Fibroblast of pulmonary artery (primary cell): ENCODE data around the gene AIRE.

Experiments
- DNase-seq: peaks from one replicate; pipeline ENCODE4 v3.0.0-alpha.2; 2010; ENCODE audit warnings: low read depth
- H3K4me3 ChIP-seq: replicated peaks from 2 replicates; pipeline ENCODE4 v1.5.1; 2011; ENCODE audit warnings: low read depth, mild to moderate bottlenecking, control low read depth, low read length, moderate library complexity
- CTCF ChIP-seq: IDR thresholded peaks from 2 replicates; pipeline ENCODE4 v1.5.1; 2011; ENCODE audit warnings: mild to moderate bottlenecking, control low read depth, low read length, inconsistent platforms; ENCODE audit errors: missing control alignments

AIRE gene

DNA sequence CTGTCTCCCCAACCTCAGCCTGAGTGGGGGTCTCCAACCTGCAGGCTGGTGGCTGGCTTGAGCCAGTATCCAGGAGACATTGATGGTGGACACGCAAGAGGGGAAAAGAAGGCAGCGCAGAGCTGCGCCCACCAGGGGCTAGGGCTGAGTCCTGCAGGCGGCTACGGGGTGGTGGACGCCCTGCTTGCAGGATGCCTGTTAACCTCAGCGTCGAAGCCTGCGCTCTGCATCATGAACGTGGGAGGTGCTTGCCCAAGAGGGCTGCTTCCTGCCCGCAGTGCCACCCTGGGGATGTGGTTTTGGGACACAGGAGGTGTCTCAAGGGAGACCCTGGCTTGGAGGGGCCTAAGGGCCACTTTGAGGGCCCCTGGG, 41.9 kb downstream of the AIRE start:
- no peak for DNase-seq
- no peak for TF ChIP-seq CTCF
- H3K4me3 ChIP-seq = no peak overlapping the region

DNA sequence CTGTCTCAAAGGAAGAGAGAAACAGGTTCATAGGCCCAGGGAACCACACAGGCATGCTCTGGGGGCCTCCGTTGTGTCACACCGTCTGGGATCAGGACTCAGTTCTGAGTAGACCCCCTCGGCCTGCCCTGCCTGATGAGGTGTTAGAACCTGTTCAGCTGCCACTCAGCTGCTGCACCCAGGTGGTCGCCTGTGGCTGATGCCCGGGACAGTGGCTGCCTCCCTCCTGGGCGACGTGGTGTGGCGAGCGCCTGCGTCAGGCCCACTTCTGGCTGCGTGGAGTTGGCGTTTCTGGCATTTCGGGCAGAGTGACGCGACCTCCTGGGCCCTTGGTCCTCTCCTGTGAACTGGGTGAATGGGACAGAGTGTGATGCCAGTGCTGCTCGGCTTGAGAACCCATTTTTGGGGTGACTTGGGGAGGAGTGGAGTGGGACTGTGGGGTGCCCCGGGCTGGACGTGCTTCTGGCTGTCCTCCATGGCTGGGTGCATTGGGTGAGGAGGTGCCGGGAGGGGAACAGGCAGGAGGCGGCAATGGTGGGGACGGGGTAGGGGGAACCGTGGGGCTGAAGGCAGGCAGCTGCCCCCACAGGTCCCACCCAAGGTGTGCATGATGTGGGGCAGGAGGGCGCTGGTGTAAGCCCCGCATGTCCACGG, 42.7 kb downstream of the AIRE start:
- no peak for DNase-seq
- no peak overlapping the region for H3K4me3 ChIP-seq
- TF ChIP-seq CTCF = no peak

- no peak for TF ChIP-seq CTCF
- H3K4me3 ChIP-seq = no peak overlapping the region
- DNase-seq = no peak
Measured at GRCh38 chr21:44329086-44329889, 43.6 kb downstream of the AIRE start.

DNA sequence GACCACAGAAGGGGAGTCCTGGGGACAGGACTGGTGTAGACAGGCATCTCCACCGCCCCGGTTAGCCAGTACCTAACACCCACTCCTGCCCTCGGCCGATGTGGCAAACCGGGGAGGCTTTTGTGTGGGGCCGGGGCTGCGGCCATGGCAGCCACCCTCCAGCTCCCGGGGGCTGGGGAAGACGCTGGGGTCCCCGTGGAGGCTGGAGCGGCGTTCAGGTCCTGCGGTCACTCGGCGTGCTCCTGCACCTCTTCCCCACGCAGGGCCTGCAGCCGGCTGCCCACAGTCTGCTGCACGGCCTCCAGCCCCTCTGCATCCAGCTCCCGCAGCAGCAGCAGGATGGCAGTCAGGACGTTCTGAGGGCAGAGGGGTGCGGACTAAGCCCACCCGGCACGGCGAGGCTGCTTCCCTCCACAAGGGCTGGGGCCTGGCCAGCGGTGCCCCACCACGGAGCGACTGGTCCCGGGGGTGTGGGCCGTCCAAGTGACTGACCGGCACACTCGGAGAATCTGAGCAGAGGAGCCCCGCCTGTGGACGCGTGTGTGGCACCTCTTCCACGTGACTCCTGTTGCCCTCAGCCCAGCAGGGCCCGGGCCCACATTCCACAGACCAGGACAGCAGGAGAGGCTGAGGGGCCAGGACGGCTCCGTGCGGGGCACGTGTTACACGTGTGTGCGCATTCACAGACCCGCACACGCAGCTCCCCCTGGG, 44.5 kb downstream of the AIRE start:
- H3K4me3 ChIP-seq = no peak overlapping the region
- DNase-seq = no peak
- no peak for TF ChIP-seq CTCF

DNA sequence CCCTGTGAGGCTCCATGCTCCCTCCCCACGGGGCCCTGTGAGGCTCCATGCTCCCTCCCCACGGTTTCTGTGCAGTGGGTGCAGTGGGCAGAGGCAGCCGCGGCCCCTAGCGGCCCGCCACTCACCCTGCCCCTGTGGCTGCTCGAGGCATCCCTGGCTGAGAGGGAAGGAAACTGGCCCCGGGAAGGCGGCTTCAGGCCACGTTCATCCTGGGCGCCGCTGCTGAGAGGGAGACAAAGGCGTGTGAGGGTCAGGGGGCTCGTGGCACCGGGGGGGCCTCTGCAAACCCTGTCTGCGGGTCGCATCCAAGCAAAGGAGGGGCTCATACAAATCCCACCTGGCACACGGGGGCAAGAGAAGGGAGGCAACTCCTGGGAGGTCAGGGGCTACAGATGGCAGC, 45.0 kb downstream of the AIRE start:
- H3K4me3 ChIP-seq = no peak overlapping the region
- no peak for TF ChIP-seq CTCF
- DNase-seq = no peak

GRCh38 chr21:44331209-44331608, 45.5 kb downstream of the AIRE start:
- DNase-seq = no peak
- H3K4me3 ChIP-seq = no peak overlapping the region
- TF ChIP-seq CTCF = no peak
